Thyroid gland (tissue), 4 donors: ENCODE measurements around the gene ADGRD1. TPM values are rescaled to one million over a fixed set of nuclear protein-coding genes. Genes with fewer than 3 reads are reported as not detected.

Experiments
- DNase-seq, 2 donors: peaks; one replicate each; pipeline ENCODE4 v3.0.0-alpha.2; 2019
- H3K27ac ChIP-seq, 3 donors: fragments of 200-600 bp; sonication (generic); 1 replicate in 2 of 3; 2 replicates in 1 of 3; pipeline ENCODE4 v1.5.1; 2016 to 2019; ENCODE audit warnings: mild to moderate bottlenecking in 1 of 3, moderate library complexity in 1 of 3
- H3K27me3 ChIP-seq: fragments of 200-600 bp; sonication (generic); one replicate; pipeline ENCODE4 v1.5.1; 2019
- H3K36me3 ChIP-seq, 2 donors: fragments of 200-600 bp; sonication (generic); one replicate each; pipeline ENCODE4 v1.5.1; 2016 to 2019
- H3K4me1 ChIP-seq, 2 donors: fragments of 200-600 bp; sonication (generic); one replicate each; pipeline ENCODE4 v1.5.1; 2017 to 2019
- H3K4me3 ChIP-seq, 3 donors: fragments of 200-600 bp; sonication (generic); replicated peaks in 1 of 3; 1 replicate in 2 of 3; 2 replicates in 1 of 3; pipeline ENCODE4 v1.5.1; 2016; ENCODE audit warnings: mild to moderate bottlenecking in 1 of 3
- H3K9me3 ChIP-seq: fragments of 200-600 bp; sonication (generic); one replicate; pipeline ENCODE4 v1.5.1; 2017
- POLR2A ChIP-seq, 2 donors: fragments of 450-650 bp; IDR thresholded peaks; one replicate each; pipeline ENCODE4 v1.6.1; 2017; ENCODE audit warnings: antibody characterized with exemption in 2 of 2, mild to moderate bottlenecking in 2 of 2, moderate library complexity in 1 of 2
- WGBS, 2 donors: methylation state at CpG; one replicate each; pipeline ENCODE4 v1.1.5; 2017; 5-methylcytosine and 5-hydroxymethylcytosine counted together
- intact Hi-C: fragments of 100-400 bp; cut with DNase I; formaldehyde crosslinking; loops from one replicate; pipeline ENCODE4 v1.15.1; 2023
- total RNA-seq, 4 donors: library from RNA; depleted of rRNA; stranded (reverse); fragments of >200 nt; gene quantifications; one replicate each; pipeline ENCODE4 v1.2.3, GENCODE V29; 2016
- TF ChIP-seq, protein P1 (sequence below), 6 experiments: fragments of 200-600 bp in 3 of 6; fragments of 450-650 bp in 3 of 6; sonication (generic) in 3 of 6; IDR thresholded peaks; one replicate each; pipeline ENCODE4 v1.5.1; 2016 to 2019; ENCODE audit warnings: antibody characterized with exemption in 6 of 6, mild to moderate bottlenecking in 2 of 6, inconsistent platforms in 1 of 6, moderate library complexity in 1 of 6

Gene ADGRD1
- total RNA-seq, 4 donors from 2014 or later, result 14.1 to 44.3 (median 24.7) TPM

DNA sequence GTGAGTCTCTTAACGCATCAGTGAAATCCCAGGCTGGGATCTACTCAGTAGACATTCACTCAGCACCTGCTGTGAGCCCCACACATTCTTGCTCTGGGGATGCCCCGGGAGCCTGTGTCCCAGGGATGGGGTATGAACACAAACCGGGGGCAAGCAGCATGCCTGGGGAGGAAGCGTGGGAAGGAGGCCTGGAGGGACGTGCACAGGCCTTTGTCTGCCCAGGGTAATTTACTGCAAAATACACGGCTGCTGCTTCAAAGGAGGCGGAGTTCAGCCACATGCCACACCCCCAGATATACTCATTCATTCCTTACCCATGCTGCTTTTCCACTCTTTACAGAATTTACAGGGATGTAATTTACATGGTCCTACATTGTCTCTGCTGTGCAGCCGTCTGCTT lies 187.8 kb downstream of the ADGRD1 start:
- no peaks in the 10 kb centered on the region for H3K9me3 ChIP-seq
- H3K4me1 ChIP-seq, result no peaks in the 10 kb centered on the region
- no peaks in the 10 kb centered on the region for H3K27me3 ChIP-seq
- no peak overlapping the region for H3K4me3 ChIP-seq
- intact Hi-C loops, result no loop called here
- TF ChIP-seq POLR2A (IDR thresholded peaks at IDR 0.05), result no peak
- 80% methylated on average over 8 of the region's 8 CpGs for WGBS, 2 donors
- no peak overlapping the region for H3K27ac ChIP-seq
- no peak for DNase-seq
- H3K36me3 ChIP-seq, result no peaks in the 10 kb centered on the region

DNA sequence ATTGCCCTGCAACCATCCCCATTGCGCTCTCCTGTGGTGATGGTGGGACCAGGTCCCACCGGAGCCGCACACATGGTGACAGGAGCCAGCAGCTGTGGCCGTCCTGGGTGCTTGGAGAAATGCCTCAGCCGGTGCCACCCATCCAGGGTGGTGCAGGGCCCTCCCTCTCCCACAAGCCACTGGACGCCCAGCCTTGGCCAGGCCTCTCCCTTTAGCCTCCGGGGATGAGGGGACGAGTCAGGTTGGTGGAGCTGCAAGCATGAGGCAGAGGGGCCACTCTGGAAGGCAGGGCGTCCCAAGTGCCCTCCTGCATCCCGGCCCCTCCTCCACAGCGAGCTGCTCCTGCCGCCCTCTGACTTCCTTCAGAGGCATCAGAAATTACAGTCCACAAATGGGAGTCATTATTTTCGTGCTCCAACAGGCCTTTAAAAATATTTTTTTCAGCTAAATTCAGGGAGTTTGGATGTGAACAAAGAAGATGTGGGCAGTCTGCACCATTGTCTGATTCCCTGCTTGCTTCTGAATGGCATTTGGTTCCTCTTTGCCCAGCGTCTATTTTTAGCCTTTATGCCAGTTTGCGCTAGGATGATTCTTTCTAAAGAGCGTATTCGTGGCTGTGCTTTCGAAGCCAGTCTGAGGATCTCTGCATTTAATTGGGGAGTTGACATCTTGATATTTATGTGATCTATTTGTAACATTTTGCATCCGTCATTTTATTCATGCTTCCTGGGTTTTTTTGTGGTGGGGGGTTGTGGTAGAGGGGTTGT lies 189.4 kb downstream of the ADGRD1 start:
- Histone ChIP-seq H3K27me3 (no peaks in the 10 kb centered on the region), H3K4me1 (no peaks in the 10 kb centered on the region), H3K27ac (no peak overlapping the region), H3K4me3 (no peak overlapping the region), H3K36me3 (no peaks in the 10 kb centered on the region), H3K9me3 (no peaks in the 10 kb centered on the region)
- WGBS, 2 donors, result 68 to 70% methylated on average over 19 of the region's 19 CpGs
- TF ChIP-seq, protein P1, sequence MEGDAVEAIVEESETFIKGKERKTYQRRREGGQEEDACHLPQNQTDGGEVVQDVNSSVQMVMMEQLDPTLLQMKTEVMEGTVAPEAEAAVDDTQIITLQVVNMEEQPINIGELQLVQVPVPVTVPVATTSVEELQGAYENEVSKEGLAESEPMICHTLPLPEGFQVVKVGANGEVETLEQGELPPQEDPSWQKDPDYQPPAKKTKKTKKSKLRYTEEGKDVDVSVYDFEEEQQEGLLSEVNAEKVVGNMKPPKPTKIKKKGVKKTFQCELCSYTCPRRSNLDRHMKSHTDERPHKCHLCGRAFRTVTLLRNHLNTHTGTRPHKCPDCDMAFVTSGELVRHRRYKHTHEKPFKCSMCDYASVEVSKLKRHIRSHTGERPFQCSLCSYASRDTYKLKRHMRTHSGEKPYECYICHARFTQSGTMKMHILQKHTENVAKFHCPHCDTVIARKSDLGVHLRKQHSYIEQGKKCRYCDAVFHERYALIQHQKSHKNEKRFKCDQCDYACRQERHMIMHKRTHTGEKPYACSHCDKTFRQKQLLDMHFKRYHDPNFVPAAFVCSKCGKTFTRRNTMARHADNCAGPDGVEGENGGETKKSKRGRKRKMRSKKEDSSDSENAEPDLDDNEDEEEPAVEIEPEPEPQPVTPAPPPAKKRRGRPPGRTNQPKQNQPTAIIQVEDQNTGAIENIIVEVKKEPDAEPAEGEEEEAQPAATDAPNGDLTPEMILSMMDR (IDR thresholded peaks at IDR 0.05), result no peak
- TF ChIP-seq POLR2A (IDR thresholded peaks at IDR 0.05), result no peak
- intact Hi-C loops, result no loop called here
- no peak for DNase-seq

DNA sequence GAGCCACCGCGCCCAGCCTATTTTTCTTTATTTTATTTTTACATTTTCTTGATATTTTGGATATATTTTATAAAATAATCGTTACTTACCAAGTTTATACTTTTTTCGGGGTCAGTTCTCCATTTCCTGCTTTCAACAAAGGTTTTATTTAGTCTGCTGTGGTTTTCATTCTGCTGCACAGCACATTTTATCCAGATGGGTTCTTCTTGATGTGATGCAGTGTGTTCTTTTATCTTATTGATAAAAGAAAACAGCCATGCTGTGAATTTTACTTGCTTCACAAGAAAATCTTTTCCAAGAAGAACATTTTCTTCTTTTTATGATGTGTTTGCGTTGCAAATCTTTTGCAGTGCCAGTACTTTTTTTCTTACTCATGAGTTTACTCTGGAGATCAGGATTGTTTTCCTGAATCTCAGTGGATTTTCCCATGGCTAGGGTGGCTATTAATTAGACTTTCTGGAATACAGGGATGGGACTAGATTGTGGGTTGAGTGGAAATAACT lies 192.5 kb downstream of the ADGRD1 start:
- Histone ChIP-seq H3K9me3 (no peaks in the 10 kb centered on the region), H3K4me1 (no peaks in the 10 kb centered on the region), H3K4me3 (no peak overlapping the region), H3K36me3 (no peaks in the 10 kb centered on the region), H3K27me3 (no peaks in the 10 kb centered on the region), H3K27ac (no peak overlapping the region)
- DNase-seq, result no peak
- WGBS, 2 donors, result 84 to 91% methylated on average over 5 of the region's 5 CpGs
- intact Hi-C loops, result no loop called here
- TF ChIP-seq, protein P1 (IDR thresholded peaks at IDR 0.05), result no peak
- TF ChIP-seq POLR2A (IDR thresholded peaks at IDR 0.05), result no peak

DNA sequence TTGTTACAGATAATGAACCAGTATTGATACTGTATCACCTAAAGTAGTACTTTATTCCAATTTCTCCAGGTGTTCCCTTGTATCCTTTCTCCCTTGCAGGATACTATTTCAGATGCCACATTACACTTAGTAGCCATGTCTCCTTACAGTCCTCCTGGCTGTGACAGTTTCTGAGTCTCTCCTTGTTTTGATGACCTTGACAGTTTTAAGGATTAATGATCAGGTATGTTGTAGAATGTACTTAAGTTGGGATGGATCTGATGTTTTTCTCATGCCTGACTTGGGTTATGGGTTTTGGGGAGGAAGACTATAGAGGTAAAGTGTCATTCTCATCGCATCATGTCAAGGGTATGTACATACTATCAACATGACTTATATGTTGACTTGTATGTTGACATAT lies 193.6 kb downstream of the ADGRD1 start:
- Histone ChIP-seq H3K27me3 (no peaks in the 10 kb centered on the region), H3K36me3 (no peaks in the 10 kb centered on the region), H3K4me3 (no peak overlapping the region), H3K4me1 (no peaks in the 10 kb centered on the region), H3K9me3 (no peaks in the 10 kb centered on the region), H3K27ac (no peak overlapping the region)
- TF ChIP-seq, protein P1 (IDR thresholded peaks at IDR 0.05), result no peak
- no peak for TF ChIP-seq POLR2A (IDR thresholded peaks at IDR 0.05)
- WGBS, 2 donors, result 95 to 100% methylated on average over 1 of the region's 1 CpG
- intact Hi-C loops, result no loop called here
- DNase-seq, result no peak

DNA sequence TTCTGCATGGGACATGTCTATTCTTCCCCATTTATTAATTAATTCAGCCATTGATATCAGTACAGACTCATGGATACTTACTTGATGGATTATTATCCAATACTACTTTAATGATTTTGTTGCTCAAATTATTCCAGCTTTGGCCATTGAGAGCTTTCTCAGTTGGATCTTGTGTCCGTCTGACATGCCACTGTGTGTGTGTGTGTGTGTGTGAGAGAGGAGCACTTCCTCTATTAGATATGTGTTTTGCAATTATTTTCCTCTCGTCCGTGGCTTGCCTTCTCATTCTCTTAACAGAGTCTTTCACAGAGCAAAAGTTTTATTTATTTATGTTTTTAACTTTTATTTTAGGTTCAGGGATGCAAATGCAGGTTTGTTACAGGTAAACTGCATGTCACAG lies 194.2 kb downstream of the ADGRD1 start:
- Histone ChIP-seq H3K4me3 (no peak overlapping the region), H3K27ac (no peak overlapping the region), H3K9me3 (no peaks in the 10 kb centered on the region), H3K36me3 (no peaks in the 10 kb centered on the region), H3K27me3 (no peaks in the 10 kb centered on the region), H3K4me1 (no peaks in the 10 kb centered on the region)
- 72 to 77% methylated on average over 3 of the region's 3 CpGs for whole genome bisulfite sequencing, 2 donors
- DNase-seq, result no peak
- intact Hi-C loops, result no loop called here
- TF ChIP-seq, protein P1 (IDR thresholded peaks at IDR 0.05), result no peak
- TF ChIP-seq POLR2A (IDR thresholded peaks at IDR 0.05), result no peak
